ENCODE measurements around the gene CD300LB. TPM values are rescaled to one million over a fixed set of nuclear protein-coding genes. Genes with fewer than 3 reads are reported as not detected.

The CD300LB gene
- total RNA-seq, 1 experiment from 2014 or later = not detected

- in situ Hi-C loops (cut with HindIII; ENCODE audit: low pct_unique_long_range_greater_than_20kb, low sequenced_read_pairs) = no loop called here
- no peak for DNase-seq (ENCODE audit: low read depth, low spot score)
These were observed 47.2 kb downstream of the CD300LB start for GRCh38 chr17:74484066-74484465.

DNA sequence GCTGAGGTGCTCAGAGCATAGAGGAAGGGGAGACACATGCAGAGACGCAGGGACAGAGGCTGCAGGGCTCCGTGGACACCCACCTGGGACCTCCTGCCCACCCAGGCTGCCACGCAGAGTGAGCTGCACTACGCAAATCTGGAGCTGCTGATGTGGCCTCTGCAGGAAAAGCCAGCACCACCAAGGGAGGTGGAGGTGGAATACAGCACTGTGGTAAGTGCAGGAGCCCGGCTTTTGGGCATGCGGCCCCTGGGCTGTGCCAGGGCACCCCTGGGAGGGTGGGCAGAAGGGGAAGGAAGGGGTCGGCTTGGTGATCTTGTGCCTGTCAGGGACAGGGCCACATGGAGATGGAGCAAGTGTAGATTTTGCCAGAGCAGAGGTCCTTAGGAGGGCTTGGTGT, 49.7 kb downstream of the CD300LB start:
- no peak for DNase-seq (ENCODE audit: low read depth, low spot score)
- in situ Hi-C loops (cut with HindIII; ENCODE audit: low pct_unique_long_range_greater_than_20kb, low sequenced_read_pairs) = no loop called here

- in situ Hi-C loops (cut with HindIII; ENCODE audit: low pct_unique_long_range_greater_than_20kb, low sequenced_read_pairs) = no loop called here
- no peak for DNase-seq (ENCODE audit: low read depth, low spot score)
These were observed 51.0 kb downstream of the CD300LB start for GRCh38 chr17:74480290-74480689.

- no peak for DNase-seq (ENCODE audit: low read depth, low spot score)
- in situ Hi-C loops (cut with HindIII; ENCODE audit: low pct_unique_long_range_greater_than_20kb, low sequenced_read_pairs) = loop anchor here (10.0 kb wide), 1 partner anchor 174 kb away; no protein-coding TSS in a partner anchor
These were observed 52.7 kb downstream of the CD300LB start for GRCh38 chr17:74478420-74479100.

DNA sequence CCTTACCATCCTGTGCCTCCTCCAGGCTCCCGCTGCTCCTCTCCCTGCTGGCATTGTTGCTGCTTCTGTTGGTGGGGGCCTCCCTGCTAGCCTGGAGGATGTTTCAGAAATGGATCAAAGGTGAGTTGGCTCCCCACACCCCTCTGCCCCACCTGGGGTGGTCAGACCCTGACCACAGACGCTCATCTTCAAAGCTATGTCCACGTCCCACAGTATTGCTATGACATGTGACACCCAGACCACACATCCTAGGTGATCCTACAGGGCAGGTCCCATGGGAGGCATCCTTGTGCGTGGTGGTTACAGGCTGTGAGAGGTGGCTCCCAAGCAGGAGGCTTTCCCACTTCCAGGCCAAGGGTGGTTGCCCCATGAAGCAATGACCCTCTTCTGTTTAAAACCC, 53.9 kb downstream of the CD300LB start:
- in situ Hi-C loops (cut with HindIII; ENCODE audit: low pct_unique_long_range_greater_than_20kb, low sequenced_read_pairs) = loop anchor here (10.0 kb wide), 1 partner anchor 173 kb away; no protein-coding TSS in a partner anchor
- no peak for DNase-seq (ENCODE audit: low read depth, low spot score)

DNA sequence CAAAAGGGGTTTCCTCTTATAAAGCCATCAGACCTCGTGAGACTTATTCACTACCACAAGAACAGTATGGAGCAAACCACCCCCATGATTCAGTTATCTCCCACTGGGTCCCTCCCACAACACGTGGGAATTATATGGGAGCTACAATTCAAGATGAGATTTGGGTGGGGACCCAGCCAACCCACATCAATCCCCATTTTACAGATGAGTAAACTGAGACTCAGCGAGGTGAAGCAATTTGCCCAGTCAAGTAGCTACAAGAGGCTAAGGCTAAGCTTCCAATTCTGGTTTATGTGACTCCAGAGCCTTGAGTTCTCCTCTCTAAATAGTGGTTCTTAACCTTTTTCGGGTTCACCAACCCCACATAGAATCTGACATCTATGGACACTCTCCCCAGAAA, 56.1 kb downstream of the CD300LB start:
- in situ Hi-C loops (cut with HindIII; ENCODE audit: low pct_unique_long_range_greater_than_20kb, low sequenced_read_pairs) = loop anchor here (10.0 kb wide), 1 partner anchor 170 kb away; no protein-coding TSS in a partner anchor
- DNase-seq (ENCODE audit: low read depth, low spot score) = no peak

- in situ Hi-C loops (cut with HindIII; ENCODE audit: low pct_unique_long_range_greater_than_20kb, low sequenced_read_pairs) = loop anchor here (10.0 kb wide), 1 partner anchor 169 kb away; no protein-coding TSS in a partner anchor
- no peak for DNase-seq (ENCODE audit: low read depth, low spot score)
These were observed 57.1 kb downstream of the CD300LB start for GRCh38 chr17:74474043-74474792.

DNA sequence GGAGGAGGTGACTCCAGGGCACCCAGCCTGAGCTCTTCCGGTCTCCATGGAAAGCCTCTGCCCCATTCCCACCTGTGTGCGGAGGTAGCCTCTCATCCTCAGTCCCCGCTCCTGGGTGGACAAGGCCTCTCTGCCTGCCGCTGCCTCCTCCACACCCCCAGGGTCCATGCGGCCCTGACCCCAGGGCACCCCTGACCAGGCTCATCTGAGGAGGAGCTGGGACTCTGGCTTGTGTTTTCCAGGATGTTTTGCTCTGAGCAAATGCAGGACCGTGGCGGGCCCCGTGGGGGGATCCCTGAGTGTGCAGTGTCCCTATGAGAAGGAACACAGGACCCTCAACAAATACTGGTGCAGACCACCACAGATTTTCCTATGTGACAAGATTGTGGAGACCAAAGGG, 58.0 kb downstream of the CD300LB start:
- in situ Hi-C loops (cut with HindIII; ENCODE audit: low pct_unique_long_range_greater_than_20kb, low sequenced_read_pairs) = loop anchor here (10.0 kb wide), 1 partner anchor 168 kb away; no protein-coding TSS in a partner anchor
- no peak for DNase-seq (ENCODE audit: low read depth, low spot score)

- in situ Hi-C loops (cut with HindIII; ENCODE audit: low pct_unique_long_range_greater_than_20kb, low sequenced_read_pairs) = loop anchor here (10.0 kb wide), 1 partner anchor 168 kb away; no protein-coding TSS in a partner anchor
- no peak for DNase-seq (ENCODE audit: low read depth, low spot score)
These were observed 58.4 kb downstream of the CD300LB start for GRCh38 chr17:74472890-74473289.

DNA sequence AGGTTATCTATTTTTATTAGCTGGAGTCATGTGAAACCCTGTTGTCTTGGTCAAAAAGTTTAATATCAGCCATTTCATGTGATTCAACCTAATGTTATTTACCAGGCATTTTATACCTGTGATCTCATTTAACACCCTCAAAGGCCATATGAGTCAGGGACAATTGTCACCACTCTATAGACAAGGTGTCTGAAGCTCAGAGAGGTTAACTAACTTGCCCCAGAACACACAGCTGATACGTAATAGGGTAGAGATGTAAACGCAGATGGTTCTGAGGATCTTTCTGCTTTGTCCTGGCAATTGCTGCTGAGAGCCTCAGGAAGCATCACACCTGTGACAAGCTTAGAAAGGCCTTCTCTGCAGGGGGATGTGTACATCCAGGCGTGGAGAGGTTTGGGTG, 59.9 kb downstream of the CD300LB start:
- in situ Hi-C loops (cut with HindIII; ENCODE audit: low pct_unique_long_range_greater_than_20kb, low sequenced_read_pairs) = loop anchor here (10.0 kb wide), 1 partner anchor 167 kb away; no protein-coding TSS in a partner anchor
- DNase-seq (ENCODE audit: low read depth, low spot score) = no peak

Other genes with a start within 250 kb of the CD300LB start
- 0.11 TPM in 1 of 2 replicates, not detected in the other for gene KIF19, start 205.2 kb downstream of the CD300LB start, total RNA-seq (2014; rRNA removed; shearing (Covaris generic))
- gene BTBD17, start 169.6 kb downstream of the CD300LB start, total RNA-seq (2014; rRNA removed; shearing (Covaris generic)) = not detected in 2 replicates
- gene GPR142, start 164.0 kb downstream of the CD300LB start, total RNA-seq (2014; rRNA removed; shearing (Covaris generic)) = not detected in 2 replicates
- gene GPRC5C, start 99.4 kb downstream of the CD300LB start, total RNA-seq (2014; rRNA removed; shearing (Covaris generic)) = 0.45 TPM in 1 of 2 replicates, not detected in the other
- not detected in 2 replicates for gene CD300A, start 64.8 kb downstream of the CD300LB start, total RNA-seq (2014; rRNA removed; shearing (Covaris generic))
- gene CD300C, start 14.6 kb upstream of the CD300LB start, total RNA-seq (2014; rRNA removed; shearing (Covaris generic)) = 0.26 TPM in 1 of 2 replicates, not detected in the other
- not detected in 2 replicates for gene CD300H, start 36.0 kb upstream of the CD300LB start, total RNA-seq (2014; rRNA removed; shearing (Covaris generic))
- not detected in 2 replicates for gene CD300LD, start 60.8 kb upstream of the CD300LB start, total RNA-seq (2014; rRNA removed; shearing (Covaris generic))
- gene CD300E, start 92.3 kb upstream of the CD300LB start, total RNA-seq (2014; rRNA removed; shearing (Covaris generic)) = not detected in 2 replicates
- 0.13 TPM in 1 of 2 replicates, not detected in the other for gene CD300LF, start 181.4 kb upstream of the CD300LB start, total RNA-seq (2014; rRNA removed; shearing (Covaris generic))
- gene RAB37, start 205.8 kb upstream of the CD300LB start, total RNA-seq (2014; rRNA removed; shearing (Covaris generic)) = 0.40 and 0.66 TPM in 2 replicates
- gene NHERF1, start 217.2 kb upstream of the CD300LB start, total RNA-seq (2014; rRNA removed; shearing (Covaris generic)) = 43.2 and 45.6 TPM in 2 replicates
- 51.4 and 61.0 TPM in 2 replicates for gene NAT9, start 244.9 kb upstream of the CD300LB start, total RNA-seq (2014; rRNA removed; shearing (Covaris generic))

All from SK-MEL-5 (cell line).